Nephron progenitor cell (in vitro differentiated cells): Measurements from ENCODE around the gene FRMPD2.

Experiments used
- DNase-seq: peaks from one replicate; pipeline ENCODE4 v3.0.0; 2021
- H3K27ac Mint-ChIP-seq: 2 replicates; pipeline ENCODE4 v1.8.0; 2021; ENCODE audit warnings: mild to moderate bottlenecking, moderate library complexity, mixed read lengths
- H3K27me3 Mint-ChIP-seq: 2 replicates; pipeline ENCODE4 v1.8.0; 2021; ENCODE audit warnings: mild to moderate bottlenecking, low read depth, mixed read lengths; ENCODE audit not compliant: poor library complexity
- H3K36me3 Mint-ChIP-seq: 2 replicates; pipeline ENCODE4 v1.8.0; 2021; ENCODE audit warnings: low read depth, mixed read lengths
- H3K4me1 Mint-ChIP-seq: 2 replicates; pipeline ENCODE4 v1.8.0; 2021; ENCODE audit warnings: mixed read lengths
- H3K4me3 Mint-ChIP-seq: 2 replicates; pipeline ENCODE4 v1.8.0; 2021; ENCODE audit warnings: mild to moderate bottlenecking, moderate library complexity, mixed read lengths
- H3K9me3 Mint-ChIP-seq: 2 replicates; pipeline ENCODE4 v1.8.0; 2021; ENCODE audit warnings: mild to moderate bottlenecking, moderate library complexity, mixed read lengths
- CTCF ChIP-seq: fragments of 200-600 bp; sonication (generic); IDR thresholded peaks from 2 replicates; pipeline ENCODE4 v1.5.0; 2021; ENCODE audit warnings: antibody characterized with exemption

The FRMPD2 gene

DNA sequence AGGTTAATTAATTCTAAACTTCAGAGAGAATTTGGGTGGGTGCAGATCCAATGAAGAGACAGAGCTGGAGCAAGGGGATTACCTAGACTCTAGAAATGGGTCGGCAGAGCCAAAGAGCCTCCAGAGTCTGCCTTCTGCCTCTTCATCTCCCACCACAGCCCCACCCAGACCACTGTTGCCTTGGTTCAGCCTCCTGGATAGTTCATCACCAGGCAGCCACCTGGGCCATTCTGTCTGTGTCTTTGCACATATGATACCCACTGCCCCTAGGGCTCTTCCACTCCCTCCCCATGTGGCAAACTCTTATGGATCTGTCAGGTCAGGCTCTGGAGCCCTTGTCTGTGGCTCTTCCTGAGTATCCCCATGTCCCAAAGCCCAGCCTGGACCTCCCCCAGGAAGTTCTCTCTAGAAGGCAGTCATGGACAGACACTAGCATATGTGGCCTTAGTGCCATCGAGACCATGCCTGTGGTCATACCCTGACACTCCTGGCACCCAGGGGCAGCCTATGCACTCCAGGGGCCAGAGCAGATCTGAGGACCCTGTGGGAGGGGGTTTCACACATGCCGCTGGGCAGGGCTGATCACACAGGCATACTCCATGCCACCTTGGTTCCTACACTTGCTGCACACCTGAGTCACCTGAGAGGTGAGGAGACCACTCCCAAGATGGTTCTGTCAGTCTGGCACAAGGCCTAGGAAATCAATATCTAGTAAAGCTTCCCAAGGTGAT is 41.6 kb downstream of the FRMPD2 start:
- Mint-ChIP-seq H3K27ac (no peak overlapping the region), H3K27me3 (peaks cover 14% of the 10 kb centered on the region), H3K9me3 (no peaks in the 10 kb centered on the region), H3K4me1 (peaks cover 15% of the 10 kb centered on the region), H3K36me3 (no peaks in the 10 kb centered on the region), H3K4me3 (no peak overlapping the region)
- DNase-seq: no peak
- TF ChIP-seq CTCF: no peak

GRCh38 chr10:48231699-48232315 is 42.7 kb downstream of the FRMPD2 start:
- Mint-ChIP-seq H3K9me3 (no peaks in the 10 kb centered on the region), H3K27ac (no peak overlapping the region), H3K4me3 (no peak overlapping the region), H3K36me3 (no peaks in the 10 kb centered on the region), H3K4me1 (peaks cover 15% of the 10 kb centered on the region), H3K27me3 (peaks cover 21% of the 10 kb centered on the region)
- DNase-seq: no peak
- TF ChIP-seq CTCF: no peak

- H3K36me3 Mint-ChIP-seq: no peaks in the 10 kb centered on the region
- no peaks in the 10 kb centered on the region for H3K9me3 Mint-ChIP-seq
- TF ChIP-seq CTCF: no peak
- no peak overlapping the region for H3K4me3 Mint-ChIP-seq
- peaks cover 15% of the 10 kb centered on the region for H3K4me1 Mint-ChIP-seq
- H3K27me3 Mint-ChIP-seq: peaks cover 24% of the 10 kb centered on the region
- H3K27ac Mint-ChIP-seq: no peak overlapping the region
- no peak for DNase-seq
Measured at GRCh38 chr10:48231178-48231577, 43.3 kb downstream of the FRMPD2 start.

DNA sequence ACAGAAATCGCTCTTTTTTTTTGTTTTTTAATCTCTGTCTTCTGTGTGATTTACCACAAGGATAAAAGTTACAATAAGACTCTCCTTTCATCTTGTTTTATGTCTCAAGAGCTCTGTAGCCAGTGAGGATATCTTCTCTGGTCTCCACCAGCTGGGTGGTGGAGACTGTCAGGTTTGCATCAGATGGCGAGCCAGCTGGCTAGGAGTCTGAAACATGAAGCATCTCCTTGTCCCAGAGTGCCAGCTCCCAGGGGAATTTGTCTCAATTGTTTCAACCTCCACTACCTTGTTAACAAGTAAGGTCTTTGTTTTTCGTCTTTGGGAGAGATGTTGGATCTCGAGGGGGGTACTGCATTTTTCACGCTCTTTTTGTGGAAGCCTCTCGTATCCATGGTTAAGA is 47.3 kb downstream of the FRMPD2 start:
- Mint-ChIP-seq H3K4me3 (no peak overlapping the region), H3K9me3 (no peaks in the 10 kb centered on the region), H3K4me1 (peaks cover 8% of the 10 kb centered on the region), H3K27ac (no peak overlapping the region), H3K27me3 (peaks cover 23% of the 10 kb centered on the region), H3K36me3 (no peaks in the 10 kb centered on the region)
- TF ChIP-seq CTCF: no peak
- DNase-seq: no peak

GRCh38 chr10:48224979-48225560 is 49.4 kb downstream of the FRMPD2 start:
- H3K9me3 Mint-ChIP-seq: peaks cover 6% of the 10 kb centered on the region
- TF ChIP-seq CTCF: no peak
- no peaks in the 10 kb centered on the region for H3K36me3 Mint-ChIP-seq
- H3K27me3 Mint-ChIP-seq: peaks cover 23% of the 10 kb centered on the region
- H3K4me3 Mint-ChIP-seq: no peak overlapping the region
- H3K4me1 Mint-ChIP-seq: no peaks in the 10 kb centered on the region
- no peak for DNase-seq
- no peak overlapping the region for H3K27ac Mint-ChIP-seq
